T-helper 2 cell treated with Interferon-gamma antibody and Interleukin-4, amounts not matched to agents 5 μg/mL and 100 μg/mL, for 36 hours (primary cell): Measurements from ENCODE around the gene PCID2.

ENCODE experiments used
- DNase-seq: peaks from one replicate; pipeline ENCODE4 v3.0.0; 2021; ENCODE audit warnings: low spot score
- H3K27ac Mint-ChIP-seq: one replicate; pipeline ENCODE4 v1.8.0; 2021; ENCODE audit warnings: mild to moderate bottlenecking, mixed read lengths
- H3K27me3 Mint-ChIP-seq: one replicate; pipeline ENCODE4 v1.8.0; 2021; ENCODE audit warnings: low read depth, mixed read lengths
- H3K36me3 Mint-ChIP-seq: one replicate; pipeline ENCODE4 v1.8.0; 2021; ENCODE audit warnings: low read depth, mixed read lengths
- H3K4me1 Mint-ChIP-seq: one replicate; pipeline ENCODE4 v1.8.0; 2021; ENCODE audit warnings: low read depth, mixed read lengths
- H3K4me3 Mint-ChIP-seq: one replicate; pipeline ENCODE4 v1.8.0; 2022; ENCODE audit warnings: mild to moderate bottlenecking, moderate library complexity, mixed read lengths
- H3K9me3 Mint-ChIP-seq: one replicate; pipeline ENCODE4 v1.8.0; 2021; ENCODE audit warnings: mixed read lengths

The PCID2 gene

DNA sequence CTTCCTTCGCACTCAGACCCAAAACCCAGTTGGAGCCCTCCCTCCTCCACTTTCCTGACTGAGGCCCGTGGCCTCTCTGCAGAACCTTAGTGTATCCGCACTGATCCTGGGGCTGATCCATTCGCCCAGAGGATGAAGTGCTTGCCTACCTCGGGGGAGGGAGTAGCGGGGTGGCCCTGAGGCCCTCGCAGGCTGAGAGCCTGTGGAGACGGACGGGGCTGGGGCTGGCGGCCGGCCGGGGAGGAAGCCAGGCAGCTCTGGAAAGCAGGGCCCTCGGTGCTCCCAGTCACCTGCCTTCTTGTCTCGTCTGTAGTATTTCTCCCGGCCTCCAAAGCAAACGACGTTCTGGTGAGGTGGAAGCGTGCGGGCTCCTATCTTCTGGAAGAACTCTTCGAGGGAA lies 48.8 kb downstream of the PCID2 start:
- H3K4me3 Mint-ChIP-seq, result no peak overlapping the region
- H3K36me3 Mint-ChIP-seq, result peaks cover 6% of the 10 kb centered on the region
- H3K9me3 Mint-ChIP-seq, result peaks cover 25% of the 10 kb centered on the region
- H3K4me1 Mint-ChIP-seq, result peaks cover 20% of the 10 kb centered on the region
- DNase-seq, result no peak
- no peak overlapping the region for H3K27ac Mint-ChIP-seq
- peaks cover 16% of the 10 kb centered on the region for H3K27me3 Mint-ChIP-seq

- Mint-ChIP-seq H3K27me3 (peaks cover 16% of the 10 kb centered on the region), H3K27ac (no peak overlapping the region), H3K4me1 (peaks cover 19% of the 10 kb centered on the region), H3K36me3 (peaks cover 6% of the 10 kb centered on the region), H3K4me3 (no peak overlapping the region), H3K9me3 (peaks cover 25% of the 10 kb centered on the region)
- no peak for DNase-seq
These were observed 49.5 kb downstream of the PCID2 start for GRCh38 chr13:113158946-113159345.

- peaks cover 6% of the 10 kb centered on the region for H3K36me3 Mint-ChIP-seq
- H3K27ac Mint-ChIP-seq, result no peak within 1 kb of the TSS
- H3K27me3 Mint-ChIP-seq, result peaks cover 16% of the 10 kb centered on the region
- H3K4me3 Mint-ChIP-seq, result no peak within 1 kb of the TSS
- peaks cover 14% of the 10 kb centered on the region for H3K4me1 Mint-ChIP-seq
- H3K9me3 Mint-ChIP-seq, result peaks cover 25% of the 10 kb centered on the region
- no peak for DNase-seq
These were observed 50.3 kb downstream of the PCID2 start, which contains the start of gene PROZ for GRCh38 chr13:113157929-113158747. Gene PROZ, plus strand, starts transcription at chr13:113158648. Its CDS starts 13 bp downstream, at chr13:113158661.

DNA sequence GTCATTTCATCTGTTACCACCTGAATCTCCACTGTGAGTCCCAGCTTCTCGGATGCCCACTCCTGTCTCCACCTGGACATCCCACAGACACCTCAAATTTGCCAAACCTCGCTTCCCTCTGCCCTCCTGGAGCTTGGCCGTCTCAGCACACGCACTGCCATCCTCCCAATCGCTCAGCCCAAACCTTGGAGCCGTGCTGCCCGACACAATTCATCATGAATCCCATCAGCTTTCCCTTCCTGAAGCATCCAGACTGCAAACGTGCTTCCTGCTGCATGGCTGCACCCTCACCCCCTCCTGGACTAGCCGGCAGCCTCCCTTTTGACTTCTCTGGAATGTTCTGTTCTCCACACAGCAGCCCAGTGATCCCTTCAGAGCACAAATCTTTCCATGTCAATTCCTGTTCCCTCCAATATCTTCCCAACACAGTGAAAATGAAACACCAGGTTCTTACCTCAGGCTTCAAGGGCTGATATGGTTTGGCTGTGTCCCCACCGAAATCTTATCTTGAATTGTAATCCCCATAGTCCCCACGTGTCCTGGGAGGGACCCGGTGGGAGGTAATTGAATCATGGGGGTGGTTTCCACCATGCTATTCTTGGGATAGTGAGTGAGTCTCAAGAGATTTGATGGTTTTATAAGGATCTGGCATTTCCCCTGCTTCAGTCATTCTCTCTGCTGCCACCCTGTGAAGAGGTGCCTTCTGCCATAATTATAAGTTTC lies 51.1 kb downstream of the PCID2 start:
- peaks cover 9% of the 10 kb centered on the region for H3K36me3 Mint-ChIP-seq
- H3K27ac Mint-ChIP-seq, result no peak overlapping the region
- H3K27me3 Mint-ChIP-seq, result peaks cover 23% of the 10 kb centered on the region
- H3K4me3 Mint-ChIP-seq, result no peak overlapping the region
- peaks cover 17% of the 10 kb centered on the region for H3K4me1 Mint-ChIP-seq
- H3K9me3 Mint-ChIP-seq, result peaks cover 25% of the 10 kb centered on the region
- no peak for DNase-seq

- Mint-ChIP-seq H3K4me3 (no peak overlapping the region), H3K9me3 (peaks cover 25% of the 10 kb centered on the region), H3K36me3 (peaks cover 9% of the 10 kb centered on the region), H3K27me3 (peaks cover 31% of the 10 kb centered on the region), H3K27ac (no peak overlapping the region), H3K4me1 (peaks cover 18% of the 10 kb centered on the region)
- DNase-seq, result no peak
These were observed 52.4 kb downstream of the PCID2 start for GRCh38 chr13:113155982-113156655.

DNA sequence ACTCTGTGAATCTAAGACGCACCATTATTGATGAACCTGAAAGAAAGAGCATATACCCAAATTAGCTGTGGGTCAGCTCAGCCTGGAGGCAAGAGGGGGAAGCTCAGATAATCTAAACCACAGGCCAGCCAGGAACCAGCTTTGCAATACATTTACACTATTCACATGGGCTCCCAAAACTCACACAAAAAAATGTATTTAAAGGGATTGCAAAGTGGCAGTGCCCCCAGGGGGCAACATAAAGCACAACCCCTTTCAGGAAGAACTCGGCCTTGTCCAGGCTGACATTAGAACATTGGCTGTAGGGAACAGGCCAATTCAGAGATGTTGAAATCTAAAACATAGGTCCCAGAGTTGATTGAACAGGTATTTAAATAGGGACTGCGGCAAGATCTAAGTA lies 53.3 kb downstream of the PCID2 start:
- H3K27ac Mint-ChIP-seq, result no peak overlapping the region
- H3K4me3 Mint-ChIP-seq, result peak overlapping the region; percentile 42

DNA sequence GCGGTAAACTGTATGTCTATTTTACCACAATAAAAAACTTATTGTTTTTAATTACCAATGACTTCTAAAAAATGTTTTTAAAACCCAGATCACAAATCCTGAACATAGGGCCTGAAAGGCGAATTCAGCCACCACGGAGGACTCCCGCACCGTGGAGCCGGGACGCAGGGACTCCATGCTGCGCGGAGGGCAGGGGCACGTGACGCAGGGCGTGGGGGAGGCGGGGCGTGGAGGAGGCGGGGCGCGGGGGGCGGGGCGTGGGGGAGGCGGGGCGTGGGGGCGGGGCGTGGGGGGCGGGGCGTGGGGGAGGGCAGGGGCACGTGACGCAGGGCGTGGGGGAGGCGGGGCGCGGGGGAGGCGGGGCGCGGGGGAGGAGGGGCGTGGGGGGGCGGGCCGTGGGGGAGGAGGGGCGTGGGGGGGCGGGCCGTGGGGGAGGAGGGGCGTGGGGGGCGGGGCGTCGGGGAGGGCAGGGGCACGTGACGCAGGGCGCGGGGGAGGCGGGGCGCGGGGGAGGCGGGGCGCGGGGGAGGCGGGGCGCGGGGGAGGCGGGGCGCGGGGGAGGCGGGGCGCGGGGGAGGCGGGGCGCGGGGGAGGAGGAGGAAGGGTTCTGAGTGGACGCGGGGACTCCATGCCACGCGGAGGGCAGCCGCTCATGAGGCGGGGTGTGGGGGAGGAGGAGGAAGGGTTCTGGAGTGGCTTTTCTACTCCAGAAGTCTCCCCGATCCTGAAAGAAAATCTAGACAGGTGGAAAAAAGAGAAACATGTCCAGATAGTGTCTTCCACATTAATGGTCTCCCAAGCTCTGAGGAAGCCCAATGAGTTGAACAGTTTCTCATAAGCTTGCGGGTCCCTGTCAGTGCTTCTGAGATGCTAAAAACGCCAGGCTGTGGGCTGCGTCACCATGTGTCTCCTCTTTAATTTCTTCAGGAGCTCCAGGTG lies 54.4 kb downstream of the PCID2 start:
- peak; percentile 40 for DNase-seq
- H3K4me1 Mint-ChIP-seq, result peaks cover 17% of the 10 kb centered on the region
- H3K27me3 Mint-ChIP-seq, result peaks cover 31% of the 10 kb centered on the region
- peaks cover 9% of the 10 kb centered on the region for H3K36me3 Mint-ChIP-seq
- H3K27ac Mint-ChIP-seq, result no peak overlapping the region
- H3K4me3 Mint-ChIP-seq, result peak overlapping the region; percentile 76
- peaks cover 25% of the 10 kb centered on the region for H3K9me3 Mint-ChIP-seq

More for the DNA sequence above, 53.3 kb downstream of the PCID2 start:
- Mint-ChIP-seq H3K9me3 (peaks cover 25% of the 10 kb centered on the region), H3K4me1 (peaks cover 17% of the 10 kb centered on the region), H3K36me3 (peaks cover 9% of the 10 kb centered on the region), H3K27me3 (peaks cover 33% of the 10 kb centered on the region)
- DNase-seq, result no peak

- H3K36me3 Mint-ChIP-seq, result peaks cover 9% of the 10 kb centered on the region
- H3K9me3 Mint-ChIP-seq, result peaks cover 25% of the 10 kb centered on the region
- H3K4me3 Mint-ChIP-seq, result peak overlapping the region; percentile 84
These were observed 55.3 kb downstream of the PCID2 start for GRCh38 chr13:113152984-113153809.

GRCh38 chr13:113152691-113152983 lies 55.8 kb downstream of the PCID2 start:
- DNase-seq, result no peak
- H3K4me3 Mint-ChIP-seq, result peak overlapping the region; percentile 84
- peaks cover 29% of the 10 kb centered on the region for H3K27me3 Mint-ChIP-seq
- peak overlapping the region; percentile 66 for H3K27ac Mint-ChIP-seq
- peaks cover 25% of the 10 kb centered on the region for H3K9me3 Mint-ChIP-seq
- H3K4me1 Mint-ChIP-seq, result peaks cover 15% of the 10 kb centered on the region
- peaks cover 9% of the 10 kb centered on the region for H3K36me3 Mint-ChIP-seq

More at GRCh38 chr13:113152984-113153809, 55.3 kb downstream of the PCID2 start:
- no peak for DNase-seq
- Mint-ChIP-seq H3K4me1 (peaks cover 15% of the 10 kb centered on the region), H3K27ac (peak overlapping the region; percentile 66), H3K27me3 (peaks cover 31% of the 10 kb centered on the region)

DNA sequence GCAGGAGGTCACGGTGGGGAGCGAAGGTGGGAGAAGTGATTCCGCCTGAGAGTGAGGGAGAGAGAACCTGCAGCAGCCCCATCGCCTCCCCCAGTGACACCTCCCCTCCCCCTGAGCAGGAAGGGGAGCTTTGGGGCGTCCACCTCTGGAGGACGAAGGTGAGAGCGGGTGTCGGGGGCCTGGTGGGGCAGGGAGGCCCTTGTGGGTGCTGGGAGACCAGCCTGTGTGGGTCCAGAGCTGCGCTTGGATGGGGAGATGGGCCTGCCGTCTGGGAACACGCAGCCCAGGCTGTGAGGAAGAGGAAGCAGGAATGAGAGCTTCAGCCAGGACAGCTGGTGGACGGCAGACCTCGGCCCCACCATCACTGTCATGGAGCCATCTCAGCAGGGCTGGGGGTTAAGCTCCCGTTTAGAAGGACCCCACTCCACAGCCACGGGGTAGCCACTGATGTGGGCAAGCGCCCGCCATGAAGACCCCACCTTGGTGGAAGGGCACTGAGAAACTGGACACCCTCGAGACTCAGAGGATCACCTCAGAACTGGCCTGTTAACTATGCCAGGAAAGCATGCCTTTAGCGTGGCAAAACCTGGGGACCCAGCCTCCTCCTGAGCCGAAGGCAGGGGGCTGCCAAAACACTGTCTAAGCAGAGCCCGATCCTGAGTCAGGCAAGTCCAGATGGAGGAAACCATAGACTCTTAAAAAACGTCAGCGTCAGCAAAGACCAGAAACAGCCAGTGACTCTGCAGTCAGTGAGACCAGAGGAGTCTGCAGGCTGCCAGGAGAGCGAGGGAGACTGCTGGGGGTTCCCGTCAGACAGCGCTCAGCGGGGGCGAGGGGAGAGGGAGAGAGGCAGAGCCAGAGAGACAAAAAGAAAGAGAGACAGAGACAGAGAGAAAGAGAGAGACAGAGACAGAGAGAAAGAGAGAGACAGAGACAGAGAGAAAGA lies 56.5 kb downstream of the PCID2 start:
- peaks cover 23% of the 10 kb centered on the region for H3K27me3 Mint-ChIP-seq
- DNase-seq, result no peak
- peaks cover 8% of the 10 kb centered on the region for H3K36me3 Mint-ChIP-seq
- peak overlapping the region; percentile 84 for H3K4me3 Mint-ChIP-seq
- H3K27ac Mint-ChIP-seq, result peak overlapping the region; percentile 66
- peaks cover 13% of the 10 kb centered on the region for H3K4me1 Mint-ChIP-seq
- H3K9me3 Mint-ChIP-seq, result peaks cover 19% of the 10 kb centered on the region

- peaks cover 19% of the 10 kb centered on the region for H3K27me3 Mint-ChIP-seq
- H3K27ac Mint-ChIP-seq, result no peak overlapping the region
- H3K36me3 Mint-ChIP-seq, result peaks cover 8% of the 10 kb centered on the region
- H3K9me3 Mint-ChIP-seq, result peaks cover 9% of the 10 kb centered on the region
- no peak overlapping the region for H3K4me3 Mint-ChIP-seq
- H3K4me1 Mint-ChIP-seq, result peaks cover 13% of the 10 kb centered on the region
- no peak for DNase-seq
These were observed 57.7 kb downstream of the PCID2 start for GRCh38 chr13:113150550-113151365.
